ENCODE measurements around the gene ZNF423.

DNA sequence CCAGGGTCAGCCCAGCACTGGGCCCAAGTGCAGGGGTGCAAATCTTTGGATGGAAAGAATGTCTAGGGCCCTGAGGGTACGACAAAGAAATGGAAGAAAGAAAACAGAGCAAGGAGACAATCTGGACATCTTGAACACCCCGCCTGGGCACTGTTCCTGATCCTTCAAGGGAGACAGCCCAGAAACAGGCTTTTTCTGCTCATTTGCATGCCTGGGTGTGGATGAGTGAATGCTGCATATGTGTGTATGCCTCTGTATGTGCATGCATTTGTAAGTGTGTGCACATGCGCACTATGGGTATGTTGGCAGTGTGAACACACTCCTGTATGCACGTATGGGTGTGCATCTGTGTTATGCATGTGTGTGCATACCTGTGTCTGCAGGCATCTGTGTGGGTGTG lies 79.2 kb downstream of the ZNF423 start:
- TF ChIP-seq SUZ12 (IDR thresholded peaks at IDR 0.05; ENCODE audit: extremely low read depth, insufficient read depth, insufficient read length), result no peak
- no peak for TF ChIP-seq ZNF274 (IDR thresholded peaks at IDR 0.05; ENCODE audit: low read depth, low read length)
